AG10803 (cell line): Measurements from ENCODE around the gene ZYG11B.
A peak's percentile ranks its signal among the peaks of the same experiment; 100 is the strongest.
"Not testable (repeated sequence)": the region's sequence is repeated elsewhere in the genome, so short reads cannot be mapped to it uniquely, and the experiment has no call there.

Experiments
- DNase-seq: peaks from one replicate; pipeline ENCODE4 v3.0.0; 2010; ENCODE audit warnings: low read depth
- H3K4me3 ChIP-seq: 2 replicates; pipeline ENCODE4 v1.5.1; 2011; ENCODE audit warnings: mild to moderate bottlenecking, low read length, control low read depth
- CTCF ChIP-seq: conservative IDR thresholded peaks from 2 replicates; pipeline ENCODE4 v1.5.1; 2011; ENCODE audit warnings: mild to moderate bottlenecking, low read length, control low read depth, inconsistent platforms

ZYG11B gene

GRCh38 chr1:52709016-52709415 is 17.2 kb upstream of the ZYG11B start:
- no peak overlapping the region for H3K4me3 ChIP-seq
- DNase-seq, result peak; percentile 43
- TF ChIP-seq CTCF, result no peak

- TF ChIP-seq CTCF, result no peak
Measured at GRCh38 chr1:52713590-52713989, 12.7 kb upstream of the ZYG11B start.

GRCh38 chr1:52715296-52715695 is 11.0 kb upstream of the ZYG11B start:
- H3K4me3 ChIP-seq, result not testable (repeated sequence)

More at GRCh38 chr1:52713590-52713989, 12.7 kb upstream of the ZYG11B start:
- no peak for DNase-seq
- no peak overlapping the region for H3K4me3 ChIP-seq

GRCh38 chr1:52723260-52723659 is 3.0 kb upstream of the ZYG11B start:
- TF ChIP-seq CTCF, result no peak
- no peak overlapping the region for H3K4me3 ChIP-seq

More at GRCh38 chr1:52715296-52715695, 11.0 kb upstream of the ZYG11B start:
- not testable (repeated sequence) for DNase-seq

GRCh38 chr1:52725903-52726264 is 369 bp upstream of the ZYG11B start:
- H3K4me3 ChIP-seq, result peak overlapping the region; percentile 57
- DNase-seq, result peak; percentile 24
- TF ChIP-seq CTCF, result no peak

More at GRCh38 chr1:52723260-52723659, 3.0 kb upstream of the ZYG11B start:
- DNase-seq, result no peak

GRCh38 chr1:52727114-52727586 is 897 bp downstream of the ZYG11B start:
- peak overlapping the region; percentile 90 for H3K4me3 ChIP-seq
- DNase-seq, result no peak
- TF ChIP-seq CTCF, result no peak

- no peak for DNase-seq
- TF ChIP-seq CTCF, result no peak
- H3K4me3 ChIP-seq, result peak overlapping the region; percentile 90
Measured at GRCh38 chr1:52727956-52728656, 1.9 kb downstream of the ZYG11B start.
